Measurements from ENCODE around the gene ROBO2.

ROBO2 gene

DNA sequence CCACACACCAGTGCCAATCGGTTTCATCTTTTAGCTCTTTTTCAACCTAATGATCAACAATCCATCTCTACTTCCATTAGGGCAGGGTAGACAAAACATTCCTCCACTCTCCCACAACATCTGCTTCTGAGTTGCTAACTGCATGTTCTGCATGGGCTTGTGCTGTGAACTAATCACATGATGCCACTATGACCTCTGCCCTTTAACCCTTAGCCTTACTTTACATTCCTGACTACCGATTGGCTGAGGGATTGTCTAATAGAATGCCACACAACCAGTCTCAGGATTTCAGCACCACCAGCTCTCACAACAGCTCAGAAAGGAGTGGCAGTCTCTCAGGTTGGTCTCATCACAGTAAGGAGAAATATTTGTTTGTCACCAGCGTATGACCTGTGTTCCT lies 562.8 kb downstream of the ROBO2 start:
- DNase-seq, result no peak

DNA sequence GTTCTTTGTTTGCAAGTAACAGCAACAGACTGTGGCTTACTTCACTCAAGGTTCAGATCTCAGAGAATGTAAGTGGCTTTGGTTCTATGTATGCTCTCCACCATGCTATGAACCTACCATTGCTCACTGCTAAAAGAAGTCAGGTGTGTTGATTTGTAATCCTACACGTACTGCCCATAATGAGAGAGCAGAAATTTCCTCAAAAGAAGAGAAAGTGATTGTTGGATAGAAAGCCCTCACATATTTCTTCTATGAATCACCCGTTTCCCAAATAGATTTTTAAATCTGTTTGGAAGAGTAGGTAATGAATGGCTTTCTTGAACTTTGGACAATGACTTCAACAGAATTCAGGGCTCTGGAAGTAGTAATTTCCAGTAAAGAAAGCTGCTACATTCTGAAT lies 565.4 kb downstream of the ROBO2 start:
- DNase-seq, result no peak

GRCh38 chr3:77605865-77606264 lies 566.0 kb downstream of the ROBO2 start:
- no peak for DNase-seq

- DNase-seq, result no peak
Measured at GRCh38 chr3:77606372-77606771, 566.5 kb downstream of the ROBO2 start.

GRCh38 chr3:77618686-77619085 lies 578.8 kb downstream of the ROBO2 start:
- DNase-seq, result no peak

DNA sequence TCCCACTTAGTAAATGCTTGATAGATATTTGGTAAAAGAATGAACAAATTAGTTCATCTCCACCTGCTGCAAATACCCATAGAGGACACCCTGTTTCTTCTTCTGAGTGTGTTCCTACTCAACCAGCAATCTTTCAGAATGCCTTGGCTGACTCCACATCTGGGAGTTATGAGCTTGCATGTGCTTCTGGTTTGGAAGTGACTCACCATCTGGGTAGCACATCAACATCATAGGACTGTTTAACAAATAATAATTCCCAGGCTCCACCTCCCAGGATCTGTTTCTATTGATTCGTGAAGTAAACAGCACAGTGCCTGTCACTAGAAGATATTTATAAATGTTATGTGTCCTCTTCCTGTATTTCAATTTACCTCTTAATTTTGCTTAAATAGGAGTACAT lies 580.1 kb downstream of the ROBO2 start:
- no peak for DNase-seq

- DNase-seq, result no peak
Measured at GRCh38 chr3:77623500-77623899, 583.6 kb downstream of the ROBO2 start.

DNA sequence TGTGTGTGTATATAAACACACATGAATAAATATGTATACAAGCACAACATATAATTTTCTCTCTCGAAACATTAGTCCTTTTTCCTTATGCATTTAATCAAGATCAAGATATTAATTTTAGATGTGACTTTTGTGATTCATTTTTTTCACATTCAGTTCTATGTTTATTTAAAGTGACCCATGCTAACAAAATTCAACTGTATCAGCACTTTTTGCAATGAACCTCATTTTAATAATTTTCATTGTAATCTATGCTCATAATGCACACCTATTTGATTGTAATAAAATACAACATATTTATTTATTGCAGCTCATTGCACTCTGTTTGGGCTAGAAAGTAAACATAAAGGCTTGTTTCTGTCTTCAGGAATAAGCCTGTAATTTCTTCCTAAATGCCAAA lies 586.3 kb downstream of the ROBO2 start:
- no peak for DNase-seq

- DNase-seq, result no peak
Measured at GRCh38 chr3:77648214-77648613, 608.3 kb downstream of the ROBO2 start.

DNA sequence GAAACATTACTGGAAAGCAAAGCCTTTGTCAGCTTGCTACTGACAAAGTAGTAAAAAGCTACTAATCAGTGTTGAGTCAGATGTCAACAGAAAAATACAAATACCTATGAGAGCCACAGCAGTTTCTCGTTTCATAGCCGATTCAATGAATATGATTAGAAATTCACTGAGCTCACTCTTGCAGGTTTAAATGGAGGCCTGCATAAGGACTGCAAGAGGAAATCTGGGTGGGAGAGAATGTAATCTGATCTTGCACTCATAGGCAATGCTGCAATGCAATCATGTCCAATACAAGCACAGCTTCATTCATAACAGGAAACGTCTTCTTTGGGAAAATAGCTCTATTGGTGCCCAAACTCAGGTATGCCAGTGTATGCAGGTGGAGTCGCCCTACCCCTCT lies 608.8 kb downstream of the ROBO2 start:
- no peak for DNase-seq

DNA sequence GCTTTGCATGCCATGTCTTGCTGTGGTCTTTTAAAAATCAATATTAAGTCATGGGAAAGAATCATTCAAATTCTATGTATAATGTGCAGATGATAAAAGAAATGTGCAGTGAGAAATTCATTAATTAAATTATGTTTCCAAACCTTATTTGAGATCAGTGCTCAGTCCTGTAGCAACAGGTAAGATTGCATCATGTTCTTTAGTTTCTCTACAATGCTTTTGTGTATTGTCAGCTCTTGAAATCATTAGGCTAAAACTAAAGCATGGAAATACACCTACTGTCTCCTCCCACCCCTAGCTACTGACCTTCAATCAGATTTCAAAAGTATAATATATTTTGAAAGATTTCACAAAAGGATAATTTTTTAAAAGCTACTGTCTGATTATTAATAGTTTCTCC lies 612.7 kb downstream of the ROBO2 start:
- no peak for DNase-seq

DNA sequence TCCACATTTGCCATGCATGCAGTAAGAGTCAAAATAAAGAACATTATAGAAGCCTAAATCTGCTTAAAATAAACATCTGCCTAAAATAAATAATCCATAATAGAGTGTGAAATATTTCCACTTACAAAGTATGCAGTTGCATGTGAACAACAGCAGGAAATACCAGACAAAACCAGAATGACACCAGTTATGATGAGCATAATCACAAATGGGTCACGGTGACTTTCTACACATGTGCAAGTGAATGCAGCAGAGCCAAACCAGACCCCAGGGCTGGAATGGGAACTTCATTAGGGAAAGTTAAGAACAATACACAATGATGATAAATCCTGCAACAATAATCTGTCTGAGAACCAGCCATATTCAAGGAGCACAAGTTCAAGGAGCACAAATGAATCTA lies 615.5 kb downstream of the ROBO2 start:
- no peak for DNase-seq

DNA sequence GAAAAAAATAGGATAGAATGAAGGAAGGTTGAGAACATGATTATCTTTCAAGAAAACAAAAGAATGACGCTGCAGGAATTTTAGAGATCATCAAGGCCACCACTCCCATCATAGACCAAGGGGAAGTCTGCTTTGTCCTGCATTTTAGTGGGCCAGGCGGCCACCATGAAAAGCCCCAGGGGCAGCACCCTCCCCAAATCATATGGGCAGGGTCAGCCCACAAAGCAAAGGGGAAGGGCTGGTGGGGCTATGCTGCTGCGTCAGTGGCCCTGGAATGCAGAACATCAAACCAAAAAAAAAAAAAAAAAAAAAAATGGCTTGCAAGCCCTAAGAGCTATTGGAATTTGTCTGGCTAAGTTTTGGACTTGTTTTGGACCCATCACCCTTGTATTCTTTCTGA lies 620.8 kb downstream of the ROBO2 start:
- DNase-seq, result no peak

DNA sequence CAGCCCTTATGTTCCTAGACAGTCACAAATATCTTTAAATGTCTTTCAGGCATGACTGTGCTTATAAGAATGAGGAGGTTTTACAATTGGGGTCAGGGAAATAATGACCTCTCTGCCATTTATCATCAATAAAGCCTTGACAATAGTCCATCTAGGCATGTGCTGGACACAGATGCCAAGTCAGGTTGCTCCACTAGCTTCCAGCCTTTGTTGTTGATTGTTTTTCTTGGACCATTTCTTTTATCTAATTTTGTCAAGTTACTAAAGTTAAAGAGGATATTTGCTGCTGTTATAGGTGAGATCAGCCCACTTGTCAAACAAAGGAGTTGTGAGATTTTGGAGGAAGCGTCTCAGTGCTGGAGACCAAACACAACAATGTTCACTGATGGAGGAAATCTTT lies 628.0 kb downstream of the ROBO2 start:
- no peak for DNase-seq

- DNase-seq, result no peak
Measured at GRCh38 chr3:77668376-77668775, 628.5 kb downstream of the ROBO2 start.

GRCh38 chr3:77672016-77672415 lies 632.1 kb downstream of the ROBO2 start:
- DNase-seq, result no peak

- DNase-seq, result peak; percentile 5
Measured at GRCh38 chr3:77682162-77682561, 642.3 kb downstream of the ROBO2 start.

DNA sequence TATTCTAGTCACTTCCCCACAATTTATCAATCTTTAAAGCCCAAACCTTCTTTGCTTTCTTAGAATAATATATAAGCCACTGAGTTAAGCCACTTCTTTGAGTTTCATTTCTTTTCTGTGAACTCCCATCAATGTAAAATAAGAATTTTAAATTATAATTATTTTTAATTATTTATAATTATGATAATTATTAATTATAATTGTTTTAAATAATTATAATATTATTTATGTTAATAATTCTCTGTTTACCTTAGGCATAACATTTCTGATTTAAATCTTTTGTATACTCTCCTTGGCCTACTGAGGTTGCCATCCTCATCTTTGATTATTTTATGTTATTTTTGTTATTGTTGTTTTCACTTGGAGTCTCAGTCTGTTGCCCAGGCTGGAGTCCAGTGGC lies 644.2 kb downstream of the ROBO2 start:
- no peak for DNase-seq

DNA sequence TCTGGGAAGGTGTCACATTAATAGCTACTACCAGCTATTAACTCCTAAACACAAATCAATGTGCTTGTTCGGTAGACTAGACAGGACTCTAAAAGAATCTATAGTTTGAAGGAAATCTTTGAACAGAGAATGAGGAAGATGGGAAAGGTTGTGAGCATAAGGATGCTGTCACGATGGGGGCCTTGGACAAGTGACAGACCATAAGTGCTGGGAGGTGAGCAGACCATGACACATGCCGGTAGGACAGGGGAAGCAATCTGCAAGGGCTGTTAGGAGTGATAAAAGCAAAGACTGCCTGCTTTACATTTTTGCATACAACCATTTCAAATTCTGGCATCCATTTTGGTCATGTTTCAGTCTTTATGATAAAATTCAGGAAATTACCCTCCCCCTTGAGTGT lies 645.8 kb downstream of the ROBO2 start:
- no peak for DNase-seq

GRCh38 chr3:77686560-77686959 lies 646.7 kb downstream of the ROBO2 start:
- peak; percentile 12 for DNase-seq

GRCh38 chr3:77687545-77687944 lies 647.6 kb downstream of the ROBO2 start:
- no peak for DNase-seq

DNA sequence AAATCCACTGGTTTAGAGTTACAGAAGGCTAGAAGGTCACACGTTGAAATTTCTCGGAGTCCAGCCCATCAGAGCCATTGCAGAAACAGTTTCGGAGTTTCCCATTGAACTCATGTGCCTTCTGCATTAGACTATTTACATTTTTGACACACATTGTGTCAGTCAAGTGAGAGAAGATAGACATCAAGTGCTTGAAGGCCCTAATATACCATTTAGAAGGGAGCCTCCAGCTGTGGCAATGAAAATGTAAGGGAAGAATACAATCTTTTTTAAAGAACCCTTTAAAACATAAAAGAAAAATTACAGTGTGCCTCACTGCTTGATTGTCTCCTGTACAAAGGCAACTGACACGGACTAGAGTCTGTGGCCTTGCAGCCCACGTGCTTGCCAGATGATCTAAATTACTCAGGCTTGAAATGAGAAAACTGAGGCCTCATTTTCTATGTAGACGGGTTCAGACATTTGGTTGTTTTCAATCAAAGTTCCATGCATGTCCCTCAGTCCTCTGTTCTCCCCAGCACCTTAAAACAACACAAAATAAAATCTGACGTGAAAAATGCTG lies 650.5 kb downstream of the ROBO2 start:
- no peak for DNase-seq

- no peak for DNase-seq
Measured at GRCh38 chr3:77693147-77693546, 653.2 kb downstream of the ROBO2 start.

- no peak for DNase-seq
Measured at GRCh38 chr3:77699125-77699691, 659.3 kb downstream of the ROBO2 start.

Measured in DMS153 (cell line).